Measurements from ENCODE around the gene TXNDC11.
"Not testable (repeated sequence)": the region's sequence is repeated elsewhere in the genome, so short reads cannot be mapped to it uniquely, and the experiment has no call there.

Gene TXNDC11

GRCh38 chr16:11742536-11743307, at the start of gene TXNDC11:
TXNDC11 (minus strand) TSS chr16:11742857; CDS start chr16:11742730, 127 bp downstream.
- peak; percentile 87 for DNase-seq

DNA sequence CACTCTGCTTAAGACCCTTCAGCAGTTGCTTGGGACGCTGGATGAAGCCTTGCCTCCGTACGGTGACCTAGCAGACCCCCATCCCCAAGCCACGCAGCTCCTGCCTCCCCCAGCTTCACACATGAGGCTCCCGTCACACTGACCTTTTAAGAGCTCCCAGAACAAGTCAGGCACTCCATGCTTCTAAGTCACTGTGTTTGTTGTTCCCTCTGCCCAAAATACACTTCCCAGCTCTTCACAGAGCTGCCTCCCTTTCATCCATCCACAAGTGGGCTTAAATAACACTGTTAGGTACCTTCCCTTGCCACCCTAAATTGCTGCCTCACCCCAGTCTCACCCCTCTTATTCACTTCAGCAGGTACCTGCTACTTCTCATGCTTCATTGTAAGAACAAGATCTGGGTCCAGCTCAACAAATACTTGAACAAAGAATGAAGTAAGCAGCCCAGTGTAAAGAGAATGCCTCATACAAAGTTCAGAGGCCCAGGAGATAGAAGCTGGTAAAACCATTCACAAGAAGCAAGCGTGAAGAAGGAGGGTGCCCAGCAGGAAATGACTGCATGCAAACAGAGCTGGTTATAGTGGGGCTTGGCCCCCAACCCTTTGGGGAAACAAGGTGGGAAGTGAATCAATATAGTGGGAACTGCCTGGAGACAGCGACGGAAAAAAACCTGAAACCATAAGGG, 48.6 kb upstream of the TXNDC11 start:
- DNase-seq: no peak

DNA sequence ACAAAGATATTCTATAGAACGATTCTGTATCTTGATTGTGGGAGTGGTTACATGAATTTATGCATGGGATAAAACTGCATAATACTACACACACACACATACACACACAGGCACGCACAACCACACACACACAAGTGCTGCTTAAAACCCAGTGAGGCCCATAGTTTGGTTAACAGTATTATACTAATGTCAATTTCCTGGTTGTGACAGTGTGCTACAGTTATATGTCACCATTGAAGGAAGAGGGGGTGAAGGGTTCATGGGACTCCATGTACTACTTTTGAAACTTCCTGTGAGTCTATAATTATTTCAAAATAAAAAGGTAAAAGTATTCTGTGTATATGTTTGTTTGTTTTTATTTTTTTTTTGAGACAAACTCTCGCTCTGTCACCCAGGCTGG, 46.3 kb upstream of the TXNDC11 start:
- DNase-seq: no peak

- DNase-seq: not testable (repeated sequence)
These were observed 42.4 kb upstream of the TXNDC11 start for GRCh38 chr16:11784980-11785599.

DNA sequence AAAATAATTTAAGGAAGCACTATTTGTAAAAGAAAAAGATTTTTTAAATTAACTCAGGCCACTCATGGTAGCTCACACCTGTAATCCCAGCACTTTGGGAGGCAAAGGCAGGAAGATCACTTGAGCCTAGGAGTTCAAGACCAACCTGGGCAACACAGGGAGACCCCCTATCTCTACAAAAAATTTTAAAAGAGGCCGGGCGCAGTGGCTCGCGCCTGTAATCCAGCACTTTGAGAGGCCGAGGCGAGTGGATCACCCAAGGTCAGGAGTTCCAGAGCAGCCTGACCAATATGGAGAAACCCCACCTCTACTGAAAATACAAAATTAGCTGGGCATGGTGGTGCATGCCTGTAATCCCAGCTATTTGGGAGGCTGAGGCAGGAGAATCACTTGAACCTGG, 41.7 kb upstream of the TXNDC11 start:
- DNase-seq: not testable (repeated sequence)

GRCh38 chr16:11784038-11784369, 41.3 kb upstream of the TXNDC11 start:
- no peak for DNase-seq

GRCh38 chr16:11783319-11784037, 40.8 kb upstream of the TXNDC11 start:
- no peak for DNase-seq

- DNase-seq: peak; percentile 87
These were observed 39.1 kb upstream of the TXNDC11 start for GRCh38 chr16:11781773-11782172.

DNA sequence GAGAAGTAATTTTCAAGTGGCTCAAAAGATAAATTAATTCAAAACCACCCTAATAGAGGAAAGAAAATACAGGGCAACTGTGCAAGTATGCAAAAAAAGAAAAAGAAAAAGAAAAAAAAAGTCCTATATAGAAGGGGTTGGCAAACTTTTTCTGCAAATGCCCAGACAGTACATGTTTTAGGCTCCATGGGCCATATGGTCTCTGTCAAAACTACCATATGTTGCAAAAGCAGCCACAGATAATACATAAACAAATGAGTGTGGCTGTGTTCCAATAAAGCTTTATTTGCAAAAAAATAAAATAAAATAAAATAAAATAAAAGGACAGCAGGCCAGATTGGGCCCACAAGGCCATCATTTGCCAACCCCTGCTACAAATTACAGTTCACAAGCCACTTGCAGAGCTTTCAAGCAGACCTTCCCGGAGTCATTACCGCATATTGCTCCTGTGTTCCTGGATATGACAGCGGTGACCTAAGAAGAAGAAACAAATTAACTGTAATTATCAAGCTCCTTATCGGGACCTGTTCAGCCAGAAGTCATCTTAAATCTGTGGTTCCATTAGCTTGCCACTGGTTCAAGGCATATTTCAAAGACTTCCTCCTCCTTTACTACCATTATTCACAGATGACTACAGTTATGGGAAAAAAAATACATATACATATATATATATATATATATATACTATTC, 38.5 kb upstream of the TXNDC11 start:
- DNase-seq: peak; percentile 53

DNA sequence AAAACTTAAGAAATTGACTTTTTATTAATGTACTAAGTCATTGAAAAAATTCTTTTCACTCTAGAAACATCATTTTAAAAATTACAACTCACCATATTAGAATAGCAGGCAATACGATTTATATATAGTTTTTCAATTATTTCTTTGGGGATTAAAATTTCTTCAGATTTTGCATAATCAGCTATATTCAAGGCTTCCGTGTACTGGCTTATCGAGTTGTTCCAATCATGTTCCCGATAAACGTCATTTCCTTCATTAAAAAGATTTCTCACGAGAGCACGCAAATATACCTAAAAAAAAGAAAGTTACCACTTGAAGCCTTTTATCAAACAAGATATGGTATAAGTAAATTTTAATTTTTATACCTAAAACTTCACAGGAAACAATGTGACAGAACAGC, 36.4 kb upstream of the TXNDC11 start:
- DNase-seq: no peak

GRCh38 chr16:11774065-11774626, 31.5 kb upstream of the TXNDC11 start:
- no peak for DNase-seq

DNA sequence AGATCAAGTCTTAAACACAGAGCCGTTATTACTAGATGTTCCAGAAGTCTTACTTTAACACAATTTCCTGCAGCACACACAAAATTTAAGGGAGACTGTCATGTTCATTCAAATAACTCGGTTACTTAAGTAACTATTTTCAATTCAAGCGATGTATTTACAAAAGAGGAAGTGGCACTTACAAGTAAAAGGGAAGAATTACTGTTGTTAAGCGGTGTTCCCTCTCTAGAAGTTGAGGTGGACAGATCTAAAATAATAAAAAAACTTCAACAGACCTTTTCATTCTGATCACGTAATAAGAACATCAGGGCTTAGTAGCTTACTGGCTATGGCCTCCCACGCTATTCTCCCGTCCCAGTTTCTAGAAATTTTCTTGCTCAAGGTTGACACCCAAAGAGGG, 26.2 kb upstream of the TXNDC11 start:
- DNase-seq: no peak

DNA sequence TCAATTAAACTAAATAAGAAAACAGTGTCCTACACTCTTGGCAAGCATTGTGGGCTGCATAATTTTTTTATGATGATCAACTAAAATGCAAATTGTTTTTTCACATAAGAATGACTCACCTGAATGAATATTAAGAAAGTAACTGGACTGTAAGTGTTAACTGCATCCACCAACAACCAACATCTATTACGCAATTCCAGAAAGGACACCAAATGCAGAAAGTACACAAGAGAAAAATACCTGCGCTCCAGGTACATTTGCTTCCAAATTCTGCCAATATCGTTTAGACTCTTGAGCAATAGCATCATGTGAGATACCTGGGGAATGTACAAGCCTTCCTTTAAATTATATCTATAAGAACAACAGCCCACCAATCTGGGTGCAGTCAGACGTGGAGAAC, 19.8 kb upstream of the TXNDC11 start:
- DNase-seq: no peak

DNA sequence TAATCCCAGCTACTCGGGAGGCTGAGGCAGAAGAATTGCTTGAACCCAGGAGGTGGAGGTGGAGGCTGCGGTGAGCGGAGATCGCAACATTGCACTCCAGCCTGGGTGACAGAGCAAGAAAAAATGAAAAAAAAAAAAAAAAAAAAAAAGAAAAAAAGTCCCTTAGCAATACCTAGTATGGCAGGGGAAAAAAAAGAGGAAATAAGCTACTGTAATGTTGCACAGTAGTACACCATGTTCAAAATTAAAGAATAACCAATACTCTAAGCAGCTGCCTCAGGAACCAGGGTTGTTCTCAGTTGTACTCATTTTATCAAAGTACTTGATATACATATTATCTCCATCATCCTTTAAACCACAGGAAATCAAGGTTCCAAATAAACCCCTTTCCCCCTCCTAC, 17.3 kb upstream of the TXNDC11 start:
- no peak for DNase-seq

DNA sequence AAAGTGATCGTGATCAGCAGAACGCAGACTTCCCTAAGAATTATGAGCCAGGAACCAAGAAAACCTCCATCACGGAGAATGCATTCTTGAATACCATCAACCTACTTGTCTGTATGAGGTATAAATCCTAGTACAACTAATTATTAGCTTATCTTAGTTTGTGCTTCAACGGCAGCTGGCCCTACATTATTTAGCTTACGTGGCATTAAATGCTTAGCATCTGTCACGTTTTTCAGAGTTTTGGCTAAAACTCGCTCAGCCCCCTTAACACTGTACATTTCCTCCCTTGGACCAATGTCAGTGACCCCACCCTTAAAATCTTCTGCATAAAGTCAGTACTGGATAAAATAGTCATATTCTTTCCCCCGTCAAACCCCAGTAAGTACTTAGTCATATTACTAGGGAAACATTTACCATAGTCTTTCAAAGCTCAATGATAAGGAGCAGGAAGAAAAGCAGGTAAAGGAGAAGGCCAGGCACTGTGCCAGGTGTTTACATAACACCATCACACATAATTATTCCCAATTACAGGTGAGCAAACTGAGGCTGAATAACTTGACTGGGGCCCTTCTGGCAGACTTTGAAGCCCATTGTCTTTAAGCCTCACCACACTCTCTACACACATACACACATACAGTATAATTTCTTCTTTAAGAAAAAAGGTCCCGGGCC, 16.6 kb upstream of the TXNDC11 start:
- peak; percentile 91 for DNase-seq

DNA sequence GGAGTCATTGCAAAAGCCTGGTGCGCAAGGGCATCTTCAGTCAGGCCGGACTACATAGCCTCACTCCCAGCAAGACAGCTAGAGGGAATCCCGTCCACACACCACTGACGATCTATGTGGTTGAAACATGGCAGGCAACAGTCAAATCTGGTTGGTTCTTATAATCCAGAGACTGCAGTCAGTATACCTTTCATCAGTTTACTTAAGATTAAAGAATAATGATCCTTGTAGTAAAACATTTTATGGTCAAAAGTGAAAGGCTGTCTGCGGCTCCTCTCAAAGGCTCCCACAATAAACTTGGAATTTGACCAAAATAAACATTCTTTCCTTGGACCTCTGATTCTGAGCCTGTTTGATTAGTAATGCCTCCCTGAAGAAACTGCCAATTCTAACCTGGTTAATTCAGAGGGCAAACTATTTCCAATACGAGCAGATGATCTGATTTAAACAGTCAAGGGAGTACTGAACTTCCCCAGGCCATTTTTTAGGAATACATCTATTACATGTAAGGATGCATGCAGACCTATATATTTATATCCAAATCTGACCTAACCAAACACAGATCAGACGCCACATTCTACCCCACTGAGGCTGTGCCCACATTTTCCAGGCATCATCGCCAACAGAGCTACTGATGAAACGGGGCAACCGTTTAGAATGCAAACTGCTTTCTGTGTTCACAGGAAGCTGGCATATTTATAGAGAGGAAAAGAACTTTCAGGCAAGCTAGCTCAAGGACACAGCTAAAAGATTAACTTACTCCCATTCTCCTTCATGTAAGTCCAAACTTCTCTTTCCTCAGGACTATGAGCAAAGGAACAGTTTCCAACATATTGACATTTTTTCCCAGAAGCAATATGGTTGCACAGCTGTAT, 15.3 kb upstream of the TXNDC11 start:
- DNase-seq: no peak

DNA sequence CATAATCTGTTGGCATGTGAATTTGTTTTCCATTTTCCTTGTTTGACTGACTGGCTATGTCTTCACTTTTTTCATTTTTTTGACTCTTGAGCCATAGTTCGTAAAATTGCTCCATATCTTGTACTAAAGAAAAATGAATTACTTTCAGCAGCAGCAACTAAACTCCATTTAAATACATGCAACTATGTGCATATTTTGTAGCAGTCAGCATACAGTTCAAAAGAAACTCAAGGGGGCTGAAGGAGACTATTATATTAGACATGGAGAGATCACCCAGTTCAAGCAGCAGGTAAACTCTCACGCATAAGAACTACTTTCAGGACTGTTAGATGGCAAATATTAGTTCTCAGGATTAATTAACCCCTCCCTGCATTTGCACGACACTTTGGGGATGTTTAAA, 13.6 kb upstream of the TXNDC11 start:
- DNase-seq: no peak

DNA sequence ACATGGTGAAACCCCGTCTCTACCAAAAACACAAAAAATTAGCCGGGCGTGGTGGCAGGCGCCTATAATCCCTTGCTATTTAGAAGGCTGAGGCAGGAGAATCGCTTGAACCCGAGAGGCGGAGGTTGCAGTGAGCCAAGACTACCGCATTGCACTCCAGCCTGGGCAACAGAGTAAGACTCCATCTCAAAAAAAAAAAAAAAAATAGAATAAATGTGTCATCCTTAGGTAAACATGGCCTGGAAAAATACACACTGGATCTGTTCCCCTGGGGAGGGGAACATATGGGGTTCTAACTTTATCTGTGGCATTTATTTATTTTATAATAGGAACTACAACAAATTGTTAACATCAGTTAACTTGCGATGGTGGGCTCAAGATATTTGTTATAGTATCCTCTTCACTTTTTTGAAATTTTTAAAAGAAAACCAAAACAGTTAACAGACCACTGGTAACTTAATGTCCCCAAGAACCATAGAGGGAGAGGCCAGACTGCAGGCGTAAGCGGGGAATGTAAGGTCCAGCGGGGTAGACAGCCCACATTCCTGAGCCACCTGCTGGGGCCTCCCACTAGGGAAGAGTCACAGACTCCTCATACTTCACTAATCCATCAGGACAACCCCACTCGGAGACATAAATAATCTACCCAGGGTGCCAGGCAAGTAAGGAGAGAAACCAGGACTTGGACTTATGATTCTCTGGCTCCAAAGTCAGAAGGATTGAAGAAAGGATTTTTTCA, 12.5 kb upstream of the TXNDC11 start:
- no peak for DNase-seq

DNA sequence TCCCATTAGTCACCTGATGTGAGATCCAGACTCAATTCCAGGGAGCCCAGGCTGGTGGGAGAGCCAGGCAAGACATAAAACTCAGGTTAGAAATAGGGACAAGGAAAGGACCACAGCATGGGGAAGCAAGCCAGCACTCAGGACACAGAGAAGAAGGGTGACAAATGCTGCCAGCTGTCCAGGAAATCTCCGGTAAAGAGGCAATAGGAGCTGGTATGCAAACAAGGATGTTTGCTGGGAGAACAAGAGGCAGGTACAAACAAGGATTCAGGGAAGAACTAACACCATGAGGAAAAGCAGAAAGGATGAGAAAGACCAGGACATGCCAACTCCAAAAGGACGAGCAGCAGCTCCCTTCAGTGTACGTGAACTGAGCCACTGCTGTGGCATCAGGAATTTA, 10.2 kb upstream of the TXNDC11 start:
- no peak for DNase-seq

- no peak for DNase-seq
These were observed 7.4 kb upstream of the TXNDC11 start for GRCh38 chr16:11750056-11750455.

All from NCI-H524 treated with DMSO at 0.1 percent for 48 hours (cell line).